ENCODE results near the gene PRSS21.

PRSS21 gene

GRCh38 chr16:2806286-2806685, 10.8 kb upstream of the PRSS21 start:
- no peak for DNase-seq (ENCODE audit: low spot score)

- no peak for DNase-seq (ENCODE audit: low spot score)
Measured at GRCh38 chr16:2808181-2808580, 8.9 kb upstream of the PRSS21 start.

- DNase-seq (ENCODE audit: low spot score): no peak
Measured at GRCh38 chr16:2809149-2809760, 7.8 kb upstream of the PRSS21 start.

- DNase-seq (ENCODE audit: low spot score): no peak
Measured at GRCh38 chr16:2810651-2811050, 6.4 kb upstream of the PRSS21 start.

- no peak for DNase-seq (ENCODE audit: low spot score)
Measured at GRCh38 chr16:2811703-2812471, 5.2 kb upstream of the PRSS21 start.

- DNase-seq (ENCODE audit: low spot score): no peak
Measured at GRCh38 chr16:2813771-2814221, 3.2 kb upstream of the PRSS21 start.

- DNase-seq (ENCODE audit: low spot score): no peak
Measured at GRCh38 chr16:2814551-2815298, 2.3 kb upstream of the PRSS21 start.

GRCh38 chr16:2815299-2815771, 1.7 kb upstream of the PRSS21 start:
- no peak for DNase-seq (ENCODE audit: low spot score)

GRCh38 chr16:2817340-2818271, 569 bp downstream of the PRSS21 start:
- no peak for DNase-seq (ENCODE audit: low spot score)

- no peak for DNase-seq (ENCODE audit: low spot score)
Measured at GRCh38 chr16:2818272-2818876, 1.3 kb downstream of the PRSS21 start.

- DNase-seq (ENCODE audit: low spot score): no peak
Measured at GRCh38 chr16:2819179-2819938, 2.3 kb downstream of the PRSS21 start.

- DNase-seq (ENCODE audit: low spot score): no peak
Measured at GRCh38 chr16:2819939-2820835, 3.1 kb downstream of the PRSS21 start.

- DNase-seq (ENCODE audit: low spot score): no peak
Measured at GRCh38 chr16:2820836-2821486, 3.9 kb downstream of the PRSS21 start.

GRCh38 chr16:2821487-2822157, 4.6 kb downstream of the PRSS21 start:
- no peak for DNase-seq (ENCODE audit: low spot score)

GRCh38 chr16:2822158-2822495, 5.1 kb downstream of the PRSS21 start:
- no peak for DNase-seq (ENCODE audit: low spot score)

- DNase-seq (ENCODE audit: low spot score): no peak
Measured at GRCh38 chr16:2822496-2822895, 5.5 kb downstream of the PRSS21 start.

GRCh38 chr16:2824626-2825025, 7.6 kb downstream of the PRSS21 start:
- DNase-seq (ENCODE audit: low spot score): no peak

- DNase-seq (ENCODE audit: low spot score): no peak
Measured at GRCh38 chr16:2825049-2825742, 8.2 kb downstream of the PRSS21 start.

Measured in CD4-positive, alpha-beta T cell treated with Interleukin-15 for 4 hours (primary cell).